NCI-H82 treated with DMSO at 0.1 percent for 48 hours (cell line): ENCODE data around the gene GPX7.

Experiments used
- DNase-seq: peaks from one replicate; lab custom pipeline; 2025; ENCODE audit not compliant: unreplicated experiment; lab: John Stamatoyannopoulos, UW

The GPX7 gene

DNA sequence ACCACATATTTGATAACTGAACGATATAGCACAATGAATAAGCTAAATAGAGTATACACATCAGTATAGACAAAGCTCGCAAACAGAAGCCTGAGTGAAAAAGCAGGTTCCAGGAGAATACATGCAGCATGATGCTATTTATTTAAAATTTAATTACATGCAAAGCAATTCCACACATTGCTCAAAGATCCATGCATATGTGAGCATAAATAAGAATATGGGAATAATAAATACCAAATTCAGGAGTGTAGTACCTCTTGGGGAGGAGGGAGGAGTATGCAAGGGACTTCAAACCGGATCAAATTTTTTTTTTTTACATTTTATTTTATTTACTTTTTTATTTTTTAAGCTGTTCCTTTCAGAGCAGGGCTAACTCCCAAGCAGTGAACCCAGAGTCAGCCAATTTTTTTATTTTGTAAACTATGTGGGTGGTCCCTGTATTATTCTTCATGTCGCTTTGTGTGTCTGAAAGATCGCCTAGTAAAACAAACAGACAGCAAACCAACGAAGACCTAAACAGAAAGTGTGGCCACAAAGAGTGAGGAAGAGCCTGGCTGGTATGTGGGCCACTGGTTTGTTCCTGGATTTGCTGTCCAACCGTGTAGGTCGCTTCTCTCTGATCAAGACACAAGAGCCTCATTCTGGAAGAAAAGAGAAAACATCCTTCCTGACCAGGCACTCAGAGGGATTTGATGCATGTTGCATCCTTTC lies 26.6 kb downstream of the GPX7 start:
- no peak for DNase-seq

- no peak for DNase-seq
Observed at GRCh38 chr1:52629325-52629643, 27.1 kb downstream of the GPX7 start.

GRCh38 chr1:52629667-52630066 lies 27.5 kb downstream of the GPX7 start:
- no peak for DNase-seq

DNA sequence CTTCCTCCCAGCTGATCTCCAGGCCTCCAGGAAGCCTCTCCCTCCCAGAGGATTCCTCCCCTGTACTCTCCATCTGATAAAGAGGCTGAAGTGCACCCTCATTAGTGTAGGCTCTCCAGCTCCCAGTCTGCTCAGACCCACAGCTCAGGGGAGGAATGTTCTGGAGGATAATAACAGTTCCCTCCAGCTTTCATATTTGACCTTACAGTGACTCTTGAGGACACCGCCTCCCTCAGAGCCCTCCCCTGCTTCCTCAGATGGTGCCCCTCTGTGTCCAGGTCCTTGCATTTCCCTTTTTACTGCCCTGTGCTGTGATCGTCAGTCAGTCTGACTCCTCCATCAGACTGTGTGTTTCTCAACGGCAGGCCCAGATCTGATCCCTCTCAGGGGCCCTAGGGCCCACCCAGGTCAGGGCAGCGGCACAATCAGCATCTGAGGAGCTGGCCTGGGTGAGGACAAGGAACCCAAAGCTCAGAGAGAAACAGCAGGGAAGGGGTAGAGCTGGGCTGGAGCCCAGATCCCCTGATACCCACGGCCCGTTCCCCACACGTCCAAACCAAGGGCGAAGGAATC lies 29.7 kb downstream of the GPX7 start:
- no peak for DNase-seq

GRCh38 chr1:52632732-52633290 lies 30.6 kb downstream of the GPX7 start, which contains the start of gene SHISAL2A:
Gene SHISAL2A (plus strand): TSS chr1:52633168. CDS start chr1:52633494, 326 bp downstream.
- no peak for DNase-seq

GRCh38 chr1:52633291-52633754 lies 31.2 kb downstream of the GPX7 start:
- no peak for DNase-seq

- DNase-seq, result no peak
Observed at GRCh38 chr1:52634111-52634510, 31.9 kb downstream of the GPX7 start.

GRCh38 chr1:52635321-52636089 lies 33.3 kb downstream of the GPX7 start:
- DNase-seq, result no peak

DNA sequence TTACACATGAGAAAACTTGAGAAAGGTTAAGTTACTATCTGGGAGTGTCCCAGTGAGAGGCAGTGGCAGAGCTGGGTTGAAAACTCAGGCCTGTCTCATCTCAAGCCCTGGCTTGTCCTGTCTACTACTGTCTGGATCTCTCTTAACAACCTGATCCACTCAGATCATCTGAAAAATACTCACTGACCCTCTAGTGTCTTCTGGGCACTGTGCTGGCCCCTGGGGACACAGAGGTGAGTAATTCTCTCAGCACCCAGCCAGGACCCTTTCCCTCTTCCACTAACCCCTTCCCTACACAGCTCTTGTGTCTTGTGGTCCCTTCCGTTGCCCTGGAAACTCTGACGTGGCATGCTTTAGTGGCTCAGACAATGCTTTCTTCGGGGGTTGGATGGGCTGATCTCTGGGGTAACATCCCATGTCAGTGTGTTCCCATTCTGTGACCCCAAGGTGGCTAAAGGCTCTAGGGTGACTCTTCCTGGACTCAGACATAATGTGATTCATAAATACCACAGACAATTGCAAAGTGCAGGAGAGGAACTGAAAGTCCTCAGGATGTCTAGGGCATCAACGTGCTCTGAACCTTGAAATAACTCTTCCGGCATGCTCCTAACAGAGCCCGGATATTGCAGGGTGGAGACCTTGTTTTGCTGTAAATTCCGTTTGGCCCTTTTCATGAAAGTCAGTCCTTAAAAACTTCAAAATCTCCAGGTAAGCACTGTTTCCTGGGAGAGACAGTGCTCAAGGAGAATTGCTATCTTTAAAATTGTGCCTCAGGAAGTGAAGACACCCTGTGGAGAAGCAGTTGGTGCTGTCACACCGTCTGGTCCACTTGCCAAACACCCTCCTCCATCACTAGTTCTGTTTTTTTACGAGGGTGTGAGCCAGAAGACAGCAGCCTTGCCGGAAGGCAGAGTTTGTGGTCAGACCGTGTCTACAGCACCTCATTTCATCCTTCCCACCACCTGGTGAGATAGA lies 34.8 kb downstream of the GPX7 start:
- no peak for DNase-seq

GRCh38 chr1:52637946-52638345 lies 35.8 kb downstream of the GPX7 start:
- no peak for DNase-seq

DNA sequence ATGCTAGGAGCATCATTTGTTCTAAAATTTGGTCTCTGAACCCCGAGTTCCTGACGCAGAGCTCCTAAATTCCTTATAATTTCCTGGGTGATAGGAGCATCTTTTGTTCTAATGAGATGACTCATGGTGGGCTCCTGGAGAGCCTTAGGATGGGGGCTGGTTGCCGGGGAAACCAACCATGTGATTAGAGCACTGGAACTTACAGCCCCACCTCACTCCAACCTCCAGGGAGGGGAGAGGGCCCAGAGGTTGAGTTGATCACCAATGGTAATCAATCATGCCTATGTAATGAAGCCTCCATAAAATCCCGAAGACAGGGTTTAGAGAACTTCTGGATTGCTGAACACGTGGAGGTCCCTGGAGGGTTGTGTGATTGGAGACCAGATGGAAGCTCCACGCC lies 38.5 kb downstream of the GPX7 start:
- no peak for DNase-seq

DNA sequence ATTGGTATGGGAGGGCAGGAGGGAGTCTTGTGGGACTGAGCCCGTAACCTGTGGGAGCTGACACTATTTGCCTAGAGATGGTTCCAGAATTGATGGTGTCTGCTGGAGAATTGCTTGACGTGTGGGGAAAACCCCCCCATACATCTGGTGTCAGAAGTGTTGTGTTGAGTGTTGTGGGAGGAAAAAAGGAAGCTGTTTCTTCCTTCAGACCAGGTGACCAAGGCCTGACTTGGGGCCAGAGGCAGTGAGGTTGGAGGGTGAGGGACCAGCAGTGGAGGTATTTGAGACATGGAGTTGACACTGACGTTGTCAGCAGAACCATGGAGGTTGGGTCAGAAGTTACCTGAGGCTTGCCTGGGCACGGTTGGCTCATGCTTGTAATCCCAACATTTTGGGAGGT lies 39.1 kb downstream of the GPX7 start:
- no peak for DNase-seq

DNA sequence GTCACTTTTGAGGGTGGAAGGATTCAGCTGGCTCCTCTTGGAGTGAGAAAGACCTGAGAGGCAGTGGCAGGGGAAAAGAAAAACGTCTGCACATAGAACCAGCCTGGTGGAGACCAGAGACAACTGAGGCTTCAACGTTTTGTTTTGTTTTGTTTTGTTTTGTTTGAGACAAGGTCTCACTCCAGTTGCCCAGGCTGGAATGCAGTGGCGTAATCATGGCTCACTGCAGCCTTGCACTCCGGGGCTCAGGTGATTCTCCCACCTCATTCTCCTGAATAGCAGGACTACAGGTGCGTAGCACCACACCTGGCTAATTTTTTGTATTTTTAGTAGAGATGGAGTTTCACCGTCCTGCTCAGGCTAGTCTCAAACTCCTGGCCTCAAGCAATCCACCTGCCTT lies 43.1 kb downstream of the GPX7 start:
- no peak for DNase-seq

- no peak for DNase-seq
Observed at GRCh38 chr1:52651904-52652303, 49.7 kb downstream of the GPX7 start.

DNA sequence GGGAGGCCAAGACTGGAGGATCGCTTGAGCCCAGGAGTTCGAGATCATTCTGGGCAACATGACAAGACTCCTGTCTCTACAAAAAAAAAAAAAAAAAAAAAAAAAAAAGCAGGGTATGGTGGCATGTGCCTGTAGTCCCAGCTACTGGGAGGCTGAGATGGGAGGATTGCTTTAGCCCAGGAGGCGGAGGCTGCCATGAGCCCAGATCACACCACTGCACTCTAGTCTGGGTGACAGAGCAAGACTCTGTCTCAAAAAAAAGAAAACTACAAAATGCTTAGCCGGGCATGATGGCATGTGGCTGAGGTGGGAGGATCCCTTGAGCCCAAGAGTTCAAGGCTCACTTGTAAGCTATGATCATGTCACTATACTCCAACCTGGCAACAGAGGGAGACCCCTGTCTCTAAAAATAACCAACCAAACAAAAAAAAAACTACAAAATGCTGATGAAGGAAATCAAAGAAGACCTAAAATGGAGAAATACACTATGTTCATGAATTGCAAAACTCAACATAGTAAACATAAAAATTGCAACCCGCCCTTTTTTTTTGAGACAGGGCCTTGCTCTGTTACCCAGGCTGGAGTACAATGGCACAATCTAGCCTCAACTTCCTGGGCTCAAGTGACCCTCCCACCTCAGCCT lies 51.2 kb downstream of the GPX7 start:
- no peak for DNase-seq

DNA sequence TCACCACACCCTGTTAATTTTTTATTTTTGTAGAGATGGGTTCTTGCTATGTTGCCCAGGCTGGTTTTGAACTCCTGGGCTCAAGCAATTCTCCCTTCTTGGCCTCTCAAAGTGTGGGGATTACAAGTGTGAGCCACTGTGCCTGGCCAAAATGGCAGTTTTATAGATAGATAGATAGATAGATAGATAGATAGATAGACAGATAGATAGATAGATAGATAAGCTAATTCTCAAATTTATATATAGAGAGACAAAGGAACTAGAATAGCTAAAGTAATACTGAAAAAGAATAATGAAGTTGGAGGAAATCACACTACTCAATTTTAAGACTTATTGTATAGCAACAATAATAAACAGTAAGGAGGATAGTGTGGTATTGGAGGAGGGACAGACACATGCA lies 51.9 kb downstream of the GPX7 start:
- DNase-seq, result no peak

- DNase-seq, result no peak
Observed at GRCh38 chr1:52657702-52658101, 55.5 kb downstream of the GPX7 start.
